HG03432 (cell line): Measurements from ENCODE around the gene TARBP1.

ENCODE experiments used
- ATAC-seq: cut with Tn5 transposase; IDR thresholded peaks from one replicate; pipeline ENCODE4 v1.9.1; 2021; ENCODE audit warnings: mild to moderate bottlenecking, moderate library complexity; ENCODE audit not compliant: unreplicated experiment

Gene TARBP1

GRCh38 chr1:234454926-234455325 lies 24.1 kb downstream of the TARBP1 start:
- no peak for ATAC-seq

- ATAC-seq, result no peak
Measured at GRCh38 chr1:234452406-234452965, 26.5 kb downstream of the TARBP1 start.

- no peak for ATAC-seq
Measured at GRCh38 chr1:234440348-234440747, 38.6 kb downstream of the TARBP1 start.

GRCh38 chr1:234438579-234438978 lies 40.4 kb downstream of the TARBP1 start:
- ATAC-seq, result no peak

- no peak for ATAC-seq
Measured at GRCh38 chr1:234437423-234438171, 41.4 kb downstream of the TARBP1 start.

GRCh38 chr1:234435620-234436019 lies 43.4 kb downstream of the TARBP1 start:
- ATAC-seq, result no peak

- ATAC-seq, result no peak
Measured at GRCh38 chr1:234434706-234435105, 44.3 kb downstream of the TARBP1 start.

GRCh38 chr1:234433563-234434285 lies 45.3 kb downstream of the TARBP1 start:
- ATAC-seq, result peak; percentile 88

- ATAC-seq, result no peak
Measured at GRCh38 chr1:234431255-234431654, 47.7 kb downstream of the TARBP1 start.

- ATAC-seq, result no peak
Measured at GRCh38 chr1:234430691-234431090, 48.3 kb downstream of the TARBP1 start.

GRCh38 chr1:234429434-234429806 lies 49.6 kb downstream of the TARBP1 start:
- no peak for ATAC-seq

- ATAC-seq, result no peak
Measured at GRCh38 chr1:234427950-234428646, 50.9 kb downstream of the TARBP1 start.

GRCh38 chr1:234413990-234414389 lies 65.0 kb downstream of the TARBP1 start:
- no peak for ATAC-seq

- no peak for ATAC-seq
Measured at GRCh38 chr1:234413485-234413884, 65.5 kb downstream of the TARBP1 start.

- ATAC-seq, result no peak
Measured at GRCh38 chr1:234412830-234413229, 66.1 kb downstream of the TARBP1 start.

GRCh38 chr1:234409328-234409727 lies 69.7 kb downstream of the TARBP1 start:
- ATAC-seq, result no peak

- no peak for ATAC-seq
Measured at GRCh38 chr1:234408757-234409156, 70.2 kb downstream of the TARBP1 start.

GRCh38 chr1:234406871-234407270 lies 72.1 kb downstream of the TARBP1 start:
- no peak for ATAC-seq

GRCh38 chr1:234405676-234406075 lies 73.3 kb downstream of the TARBP1 start:
- ATAC-seq, result no peak

- ATAC-seq, result no peak
Measured at GRCh38 chr1:234402939-234403338, 76.0 kb downstream of the TARBP1 start.

- no peak for ATAC-seq
Measured at GRCh38 chr1:234401658-234402057, 77.3 kb downstream of the TARBP1 start.
